Smooth muscle cell of trachea (primary cell): Measurements from ENCODE around the gene PPIA. TPM values are rescaled to one million over a fixed set of nuclear protein-coding genes. Genes with fewer than 3 reads are reported as not detected.

Source experiments
- total RNA-seq: library from RNA; depleted of rRNA; stranded (reverse); fragments of >200 nt; gene quantifications from 2 replicates; pipeline ENCODE4 v1.2.1, GENCODE V29; 2014

Gene PPIA
- 1,977 and 3,680 TPM in 2 replicates for total RNA-seq

GRCh38 chr7:44796504-44797328 lies at the start of gene PPIA:
TSS of gene PPIA (plus strand) at chr7:44796681. CDS start at chr7:44796725, 44 bp downstream.

GRCh38 chr7:44748045-44748947 lies 48.2 kb upstream of the PPIA start, which contains the start of gene ZMIZ2:
TSS of gene ZMIZ2 (plus strand) at chr7:44748847. CDS start at chr7:44756250, 7,403 bp downstream.

GRCh38 chr7:44847920-44848634 lies 51.6 kb downstream of the PPIA start, which contains the start of gene H2AZ2:
TSS of gene H2AZ2 (minus strand) at chr7:44848087. CDS start at chr7:44847971, 116 bp downstream.

Other genes starting within 250 kb of the PPIA start
- 43.6 and 57.7 TPM in 2 replicates for gene DDX56, start 222.8 kb upstream of the PPIA start, total RNA-seq
- gene TMED4, start 214.4 kb upstream of the PPIA start, total RNA-seq, result 97.9 and 120 TPM in 2 replicates
- gene OGDH, start 190.1 kb upstream of the PPIA start, total RNA-seq, result 79.6 and 110 TPM in 2 replicates
- gene ZMIZ2, start 47.8 kb upstream of the PPIA start, total RNA-seq, result 11.2 and 13.5 TPM in 2 replicates
- gene H2AZ2, start 51.4 kb downstream of the PPIA start, total RNA-seq, result 136 and 290 TPM in 2 replicates
- 13.2 and 19.1 TPM in 2 replicates for gene PURB, start 88.8 kb downstream of the PPIA start, total RNA-seq
- under 0.01 TPM in 1 of 2 replicates, not detected in the other for gene MYO1G, start 182.3 kb downstream of the PPIA start, total RNA-seq
- gene CCM2, start 203.5 kb downstream of the PPIA start, total RNA-seq, result 57.2 and 62.2 TPM in 2 replicates